ENCODE results near the gene RAI1.

RAI1 gene

DNA sequence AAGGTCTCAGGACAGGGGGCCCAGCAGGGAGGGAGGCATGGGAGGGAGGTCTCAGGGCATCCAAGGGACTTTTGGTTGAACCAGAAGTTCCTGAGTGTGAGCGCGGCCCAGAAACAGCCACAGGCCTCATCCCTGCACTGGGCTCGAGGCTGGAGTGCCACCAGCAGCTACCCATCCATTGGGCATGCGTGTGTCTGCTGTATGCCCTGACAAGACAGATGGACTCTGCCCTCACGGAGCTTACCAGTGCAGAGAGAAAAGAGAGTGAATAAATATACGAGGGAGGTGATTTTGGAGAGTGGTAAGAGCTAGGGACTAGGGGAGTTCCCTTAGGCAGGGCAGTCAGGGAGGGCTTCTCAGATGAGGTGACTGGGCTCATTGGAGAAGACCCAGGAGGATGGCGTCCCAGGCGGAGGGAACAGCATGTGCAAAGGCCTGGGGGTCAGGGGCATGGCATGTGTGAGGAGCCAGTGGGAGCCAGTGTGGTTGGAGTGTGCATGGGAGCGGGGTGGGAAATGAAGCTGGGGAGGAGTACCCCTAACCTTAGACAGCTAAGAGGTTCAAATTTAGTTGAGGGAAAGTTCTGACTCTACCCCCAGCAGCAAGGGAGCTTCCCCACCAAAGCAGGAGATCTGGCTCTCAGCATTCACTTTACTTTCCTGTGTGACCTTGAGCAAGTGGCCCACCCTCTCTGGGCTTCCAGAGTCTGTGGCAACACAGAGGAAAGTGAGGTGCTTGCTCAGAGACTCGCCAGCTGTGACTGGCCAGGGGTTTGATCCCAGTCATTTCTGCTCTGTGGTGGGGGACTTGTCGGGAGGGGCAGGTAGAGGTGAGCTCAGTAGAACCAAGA is 80.9 kb downstream of the RAI1 start:
- DNase-seq (ENCODE audit: insufficient read length, low spot score) (no peak), FAIRE-seq (no peak)

DNA sequence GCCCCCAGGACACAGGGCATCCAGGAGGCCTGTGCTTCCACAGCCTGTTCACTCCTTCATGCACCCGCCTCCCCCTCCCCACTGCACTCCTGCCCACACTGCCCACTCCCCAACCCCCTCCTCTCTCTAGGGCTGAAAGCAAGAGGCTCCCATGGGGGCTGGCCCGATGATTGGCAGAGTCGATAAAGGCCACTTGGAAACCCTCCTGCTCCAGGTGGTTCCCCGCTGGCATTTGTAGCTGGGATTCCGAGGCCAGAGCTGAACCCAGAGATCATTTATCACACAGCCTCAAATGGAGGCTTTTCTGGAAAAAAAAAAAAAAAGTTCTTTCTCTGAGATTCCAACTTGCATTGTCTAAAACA is 81.5 kb downstream of the RAI1 start:
- no peak for DNase-seq (ENCODE audit: insufficient read length, low spot score)
- FAIRE-seq, result no peak

DNA sequence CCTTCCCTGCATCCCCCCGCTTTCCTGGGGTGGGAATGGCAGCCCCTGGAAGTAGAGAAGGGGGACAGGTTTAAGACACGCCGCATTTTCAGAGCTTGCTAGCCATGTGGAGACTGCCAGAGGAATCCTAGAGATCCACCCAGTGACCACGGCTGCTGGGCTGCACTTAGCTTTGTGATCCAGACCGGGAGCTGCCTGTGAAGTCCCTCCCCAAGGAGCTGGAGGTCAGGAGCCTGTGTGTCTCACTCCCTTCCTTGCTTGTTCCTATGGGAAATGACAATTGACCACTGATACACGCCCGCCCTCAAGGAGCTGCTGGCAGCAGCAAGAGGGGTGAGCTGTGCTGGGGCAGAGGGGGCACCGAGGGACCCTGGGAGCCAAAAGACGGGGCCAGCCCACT is 81.9 kb downstream of the RAI1 start:
- FAIRE-seq (no peak), DNase-seq (ENCODE audit: insufficient read length, low spot score) (no peak)

DNA sequence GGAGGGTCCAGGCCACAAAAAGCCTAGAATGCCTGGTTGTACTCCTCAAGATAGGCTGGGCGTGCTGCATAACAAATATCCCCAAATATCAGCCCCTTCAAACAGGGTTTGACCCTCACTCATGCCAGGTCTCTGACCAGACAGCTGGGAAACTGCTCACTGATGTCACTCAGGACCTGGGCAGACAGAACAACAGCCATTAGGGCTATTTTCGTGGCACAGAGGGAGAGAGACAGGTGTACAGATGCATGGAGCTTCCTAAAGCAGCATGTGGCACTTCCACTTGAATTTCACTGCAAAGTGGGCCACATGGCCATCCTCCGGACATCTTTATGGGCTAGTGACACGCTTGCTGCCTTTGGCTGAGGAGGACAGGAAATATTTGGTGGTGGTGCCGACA is 82.5 kb downstream of the RAI1 start:
- no peak for FAIRE-seq
- DNase-seq (ENCODE audit: insufficient read length, low spot score), result no peak

DNA sequence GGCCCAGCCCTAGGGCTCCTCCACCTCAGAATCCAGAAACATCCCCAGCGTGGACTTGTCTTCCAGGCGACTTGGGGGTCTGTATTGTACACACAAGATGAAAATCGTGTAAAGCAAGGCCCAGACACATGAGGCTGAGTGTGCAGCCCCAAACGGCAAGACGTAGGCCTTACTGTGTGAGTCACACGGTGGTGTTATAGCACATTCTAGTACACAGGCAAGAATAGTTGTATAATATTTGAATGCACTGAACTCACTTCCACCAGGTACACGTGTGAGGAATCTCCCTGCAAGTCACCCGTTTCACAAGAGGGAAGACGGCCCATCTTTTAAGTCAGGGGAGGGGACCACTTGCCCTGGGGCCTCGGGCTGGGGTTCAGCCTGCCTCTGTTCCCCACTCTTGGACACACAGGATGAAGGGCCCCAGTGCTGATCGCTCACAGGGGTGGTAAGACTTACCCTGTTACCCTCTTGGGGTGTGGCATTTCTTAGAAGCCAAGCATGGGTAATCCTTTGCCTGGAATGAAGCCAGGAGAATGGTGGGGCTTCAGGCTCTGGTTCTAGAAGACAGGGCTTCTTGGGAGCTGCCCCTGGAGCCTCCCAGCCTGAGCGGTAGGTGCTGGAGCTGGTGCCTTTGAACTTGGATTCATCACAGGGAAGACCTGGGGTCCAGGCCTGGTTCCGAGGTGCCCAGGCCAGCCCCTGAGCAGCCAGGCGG is 84.3 kb downstream of the RAI1 start:
- FAIRE-seq (peak; percentile 77), DNase-seq (ENCODE audit: insufficient read length, low spot score) (no peak)

DNA sequence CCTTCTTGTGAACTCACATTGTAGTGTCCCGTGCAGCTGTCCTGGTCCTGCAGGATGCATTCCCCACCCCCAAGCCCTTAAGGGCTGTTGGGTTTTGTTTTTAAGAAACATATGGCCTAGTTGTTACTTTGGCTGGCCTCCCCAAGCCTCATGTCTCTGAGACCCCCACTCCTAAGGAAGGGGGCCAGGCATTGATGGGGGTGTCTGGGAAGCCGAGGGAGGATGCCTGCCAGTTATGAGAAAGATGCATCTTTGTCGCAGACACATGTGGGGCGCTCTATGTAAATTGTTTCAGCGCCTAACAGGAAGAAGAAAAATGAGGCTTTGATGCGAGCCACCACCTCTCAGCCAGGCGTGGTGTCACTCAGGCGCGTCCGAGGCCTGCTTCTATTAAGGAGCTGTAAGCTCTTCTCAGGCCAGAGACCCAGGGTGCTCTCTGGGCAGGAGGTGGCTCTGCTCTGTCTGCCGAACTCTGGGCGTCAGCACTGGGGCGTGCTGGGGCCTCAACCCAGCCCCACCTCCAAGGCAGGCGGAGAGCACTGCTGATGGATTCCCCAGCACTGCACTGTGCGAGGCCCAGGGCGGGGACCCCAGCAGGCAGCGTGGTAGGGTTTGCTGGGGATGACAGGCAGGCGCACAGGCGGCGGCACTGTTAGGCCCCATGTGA is 85.0 kb downstream of the RAI1 start:
- DNase-seq (ENCODE audit: insufficient read length, low spot score), result peak; percentile 77
- peak; percentile 96 for FAIRE-seq

DNA sequence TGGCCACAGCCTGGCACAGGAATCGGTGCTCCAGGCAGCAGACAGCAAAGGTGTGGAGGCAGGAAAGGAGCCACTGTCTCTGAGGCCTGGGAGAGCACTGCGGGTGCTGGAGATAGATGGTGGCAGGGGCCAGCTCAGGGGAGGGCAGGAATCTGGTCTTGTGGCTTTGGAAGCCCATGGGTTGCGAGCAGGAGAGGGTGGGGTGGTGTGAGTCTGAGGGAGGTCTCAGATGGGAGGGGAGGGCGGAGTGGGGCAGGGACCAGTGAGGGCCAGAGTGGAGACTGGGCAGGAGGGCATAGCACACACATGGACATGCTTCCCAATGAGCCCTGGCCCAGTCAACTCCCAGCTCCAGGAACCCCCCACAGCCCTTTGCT is 85.5 kb downstream of the RAI1 start:
- FAIRE-seq, result no peak
- no peak for DNase-seq (ENCODE audit: insufficient read length, low spot score)

DNA sequence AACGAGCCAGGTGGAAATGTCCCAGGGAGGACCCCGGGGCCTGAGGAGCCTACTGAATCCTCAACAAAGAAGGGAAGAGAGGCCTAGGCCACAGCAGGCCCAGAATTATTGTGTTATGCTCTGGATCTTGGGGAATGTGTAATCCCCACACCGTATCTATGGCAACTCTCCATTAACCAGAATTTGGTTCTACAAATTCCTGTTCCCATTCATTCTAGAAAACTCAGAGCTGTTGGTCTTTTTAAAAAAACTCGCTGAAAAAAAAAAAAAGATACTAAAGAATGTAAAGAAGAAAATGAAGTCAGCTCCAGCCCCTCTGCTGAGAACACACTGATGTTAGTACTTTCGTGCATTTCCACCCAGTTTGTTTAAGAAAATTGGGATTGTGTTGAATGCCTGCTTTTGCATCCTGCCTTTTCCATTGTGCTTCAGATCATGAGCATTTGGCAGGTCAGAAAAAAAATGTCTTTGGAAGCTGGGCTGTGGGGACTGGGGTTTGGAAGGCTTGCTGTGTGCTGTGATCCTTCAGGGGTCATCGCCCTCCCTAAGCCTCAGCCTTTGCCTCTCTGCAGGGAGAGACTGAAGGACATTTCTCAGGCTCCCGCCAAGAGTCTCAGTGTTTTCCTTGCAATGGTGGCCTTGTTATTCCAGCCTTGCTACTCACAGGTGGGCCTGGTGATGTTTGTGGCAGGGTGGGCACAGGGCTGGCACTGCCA is 86.1 kb downstream of the RAI1 start:
- no peak for FAIRE-seq
- DNase-seq (ENCODE audit: insufficient read length, low spot score), result no peak

DNA sequence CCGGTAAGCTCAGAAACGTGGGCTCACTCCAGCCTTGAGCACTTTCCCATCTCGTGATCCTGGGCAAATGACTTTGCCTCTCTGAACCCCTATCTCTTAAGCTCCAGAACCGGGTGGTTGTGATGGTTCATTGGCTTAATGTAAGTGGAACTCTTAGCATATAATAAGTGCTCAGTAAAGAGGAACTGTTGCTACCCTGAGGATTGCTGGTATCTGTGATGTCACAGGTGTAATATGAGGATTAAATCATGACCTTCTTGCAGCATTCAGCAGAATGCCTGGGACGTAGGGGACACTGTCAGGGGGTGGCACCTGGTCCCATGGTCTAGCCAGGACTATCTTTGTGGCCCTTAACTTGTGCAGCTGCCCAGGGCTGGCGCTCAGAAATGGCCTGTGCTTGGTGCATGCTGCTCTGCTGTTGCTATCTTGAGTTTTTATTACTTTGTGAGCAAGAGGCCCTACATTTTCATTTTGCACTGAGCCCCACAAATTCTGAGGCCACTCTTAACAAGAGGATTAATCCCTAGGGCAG is 86.7 kb downstream of the RAI1 start:
- FAIRE-seq (no peak), DNase-seq (ENCODE audit: insufficient read length, low spot score) (no peak)

DNA sequence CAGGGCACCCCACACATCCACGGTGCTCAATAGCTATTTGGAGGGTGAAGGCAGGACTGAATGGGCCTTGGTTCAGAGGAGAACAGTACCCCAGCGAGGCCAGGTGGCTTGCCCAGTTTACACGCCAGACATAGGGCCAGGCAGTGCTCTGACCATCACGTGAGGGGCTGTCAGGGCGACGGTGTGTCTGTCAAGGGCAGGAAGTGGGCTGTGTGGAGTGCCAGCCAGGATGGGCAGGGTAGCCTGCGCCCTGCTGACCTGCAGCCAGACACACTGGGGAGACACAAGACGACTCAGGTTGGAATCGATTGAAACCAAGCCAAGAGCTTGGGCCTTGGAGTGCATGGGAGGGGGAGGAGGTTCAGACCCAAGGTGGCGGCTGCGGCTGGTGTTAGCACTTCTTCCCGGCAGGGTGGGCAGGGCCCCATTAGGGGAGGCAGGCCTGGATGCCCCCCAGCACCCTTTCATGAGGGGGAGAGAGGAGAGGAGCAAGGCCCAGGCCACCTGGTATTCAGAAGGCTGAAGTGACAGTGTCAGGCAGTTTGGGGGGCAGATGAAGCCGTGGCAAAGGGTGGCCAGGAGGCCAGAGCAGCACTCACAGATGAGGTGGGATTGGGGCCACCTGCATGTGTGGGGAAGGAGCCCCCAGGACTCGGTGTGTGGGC is 87.3 kb downstream of the RAI1 start:
- FAIRE-seq (no peak), DNase-seq (ENCODE audit: insufficient read length, low spot score) (no peak)

DNA sequence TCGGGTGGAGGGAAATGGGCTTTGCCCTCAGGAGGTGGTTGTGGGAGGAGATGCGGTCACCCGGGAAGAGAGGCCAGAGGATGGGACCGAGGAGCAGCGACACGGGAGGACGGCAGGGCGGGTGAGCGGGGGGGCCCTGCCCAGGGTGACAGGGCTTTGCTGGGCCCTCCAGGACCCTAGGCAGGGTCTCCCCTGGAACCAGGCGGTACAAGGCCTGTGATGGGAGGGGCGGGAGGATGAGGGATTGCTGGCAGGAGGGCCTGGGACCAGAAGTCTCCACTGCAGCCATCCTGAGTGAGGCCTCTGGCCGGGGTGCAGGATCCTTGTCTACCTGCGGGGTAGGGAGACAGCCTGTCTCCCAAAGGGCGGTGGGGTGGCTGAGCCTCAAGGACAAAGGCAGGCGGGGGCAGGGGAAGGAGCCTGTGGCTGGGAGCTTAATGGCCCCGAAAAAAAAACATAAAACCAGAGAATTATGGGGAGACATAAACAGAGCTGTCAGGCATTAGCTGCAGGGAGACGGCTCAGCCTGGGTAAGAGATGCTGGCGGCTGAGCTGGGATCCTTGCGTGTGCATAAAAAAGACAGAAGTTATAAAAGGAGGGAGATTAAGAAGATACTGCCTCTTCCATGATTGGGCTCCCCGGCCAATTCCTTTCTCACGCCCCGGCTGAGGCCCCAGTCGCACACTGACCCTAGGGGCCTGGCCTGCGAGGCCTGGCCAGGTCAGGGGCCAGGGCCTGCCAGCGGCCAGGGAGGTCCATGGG is 88.8 kb downstream of the RAI1 start:
- FAIRE-seq (no peak), DNase-seq (ENCODE audit: insufficient read length, low spot score) (no peak)

DNA sequence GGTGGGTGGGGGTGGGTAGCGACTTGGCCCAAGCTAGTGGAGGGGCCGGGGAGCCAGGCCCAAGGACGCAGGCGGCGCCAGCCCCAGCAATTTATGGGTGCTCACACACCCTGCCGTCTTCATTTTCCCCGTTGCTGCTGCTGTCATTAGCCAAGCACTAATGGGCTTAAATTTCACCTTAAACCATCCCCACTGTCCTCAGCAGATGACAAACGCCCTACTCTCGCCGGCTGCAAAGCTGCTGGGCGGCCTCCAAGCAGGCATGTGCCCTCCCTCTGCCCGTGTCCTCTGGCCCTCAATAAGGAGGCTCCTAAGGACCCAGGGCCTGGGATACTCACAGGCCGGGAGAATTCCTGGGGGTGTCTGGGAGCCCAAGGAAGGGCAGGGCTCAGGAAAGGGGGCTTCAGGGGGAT is 89.4 kb downstream of the RAI1 start:
- no peak for FAIRE-seq
- no peak for DNase-seq (ENCODE audit: insufficient read length, low spot score)

DNA sequence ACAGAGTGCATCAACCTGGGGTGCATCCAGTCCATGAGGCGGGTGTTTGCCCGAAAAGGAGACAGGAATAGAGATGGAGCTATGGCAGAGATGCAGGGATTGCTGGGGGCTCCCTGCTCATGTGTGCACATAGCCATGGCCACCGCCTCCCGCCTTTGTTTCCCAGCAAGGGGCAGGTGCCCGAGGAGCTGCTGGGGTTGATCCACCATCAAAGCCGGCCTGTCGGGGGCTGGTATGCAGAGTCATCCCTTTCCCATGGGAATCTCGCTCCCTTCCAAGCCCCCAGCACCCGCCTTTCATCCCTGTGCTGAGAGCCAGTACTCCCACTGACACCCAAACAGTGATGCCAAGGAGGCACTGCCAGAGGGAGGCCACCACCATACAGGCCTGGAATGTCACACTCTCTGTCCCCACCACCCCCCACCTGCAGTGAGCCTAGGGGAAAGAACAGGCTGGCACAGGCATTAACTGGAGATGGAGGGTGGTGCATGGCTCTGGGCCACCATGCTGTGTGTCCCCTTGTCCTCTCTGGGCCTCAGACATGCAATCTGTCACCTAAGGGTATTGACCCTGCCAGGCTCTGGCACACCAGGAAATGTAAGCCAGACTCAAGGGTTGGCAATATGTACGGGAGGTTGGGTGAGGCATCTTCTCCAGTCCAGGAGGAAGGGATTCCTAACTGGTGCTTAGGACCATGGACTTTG is 90.4 kb downstream of the RAI1 start:
- DNase-seq (ENCODE audit: insufficient read length, low spot score) (no peak), FAIRE-seq (no peak)

DNA sequence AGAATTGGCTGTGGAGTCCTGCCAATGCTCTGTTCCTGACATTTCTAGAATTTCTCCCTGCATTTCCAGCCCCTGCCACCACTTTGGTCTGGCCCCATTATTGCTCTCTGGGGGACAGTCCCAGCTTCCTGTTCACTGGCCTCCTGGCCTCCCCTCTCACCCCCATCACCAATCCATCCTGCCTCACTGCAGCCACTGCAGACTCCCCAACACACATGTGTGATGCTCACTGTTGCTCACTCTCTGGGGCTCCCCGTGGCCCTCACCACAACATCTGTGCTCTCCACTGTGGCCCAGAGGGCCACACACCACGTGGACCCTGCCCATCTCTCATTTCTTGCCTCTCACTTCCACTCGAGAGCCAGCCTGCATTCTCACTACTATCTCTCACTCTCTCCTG is 91.0 kb downstream of the RAI1 start:
- DNase-seq (ENCODE audit: insufficient read length, low spot score) (no peak), FAIRE-seq (no peak)

DNA sequence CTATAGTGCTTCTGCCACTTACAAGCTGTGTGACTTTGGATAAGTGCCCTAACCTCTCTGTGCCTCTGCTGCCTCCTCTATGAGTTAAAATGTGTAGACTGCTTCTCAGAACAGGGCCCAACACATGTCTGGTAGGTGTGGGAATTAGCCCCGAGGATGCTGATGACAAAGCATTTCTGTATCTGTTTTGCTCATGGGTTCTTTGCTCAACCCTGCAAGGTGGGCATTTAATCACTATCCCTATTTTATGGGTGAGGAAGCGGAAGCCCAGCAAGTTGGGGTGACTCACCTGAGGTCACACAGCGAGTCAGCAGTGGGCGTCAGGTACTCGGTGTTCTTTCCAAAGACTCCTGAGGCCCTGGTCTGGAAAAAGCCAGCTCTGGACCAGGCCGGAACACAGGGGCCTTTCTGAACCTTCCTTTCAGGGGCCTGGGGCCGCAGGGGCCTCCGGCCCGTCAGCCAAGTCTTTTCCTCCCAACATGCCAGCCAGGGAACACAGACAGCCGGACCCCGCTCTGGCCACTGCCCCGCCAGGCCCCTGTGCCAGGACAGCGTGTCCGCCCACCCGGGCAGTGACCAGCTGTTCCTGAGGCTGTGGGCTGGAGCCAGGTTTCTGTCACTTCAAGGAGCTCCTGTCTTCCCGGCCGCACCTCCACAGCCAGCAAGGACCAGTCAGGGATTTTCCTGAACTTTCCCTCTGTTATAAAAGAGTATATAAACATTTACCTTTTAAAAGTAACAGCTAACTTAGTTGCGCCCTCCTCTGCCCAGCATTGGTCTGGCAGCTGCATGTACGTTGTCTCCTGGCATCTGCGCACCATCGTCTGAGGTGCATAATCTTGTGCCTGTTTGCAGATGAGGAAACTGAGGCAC is 93.0 kb downstream of the RAI1 start:
- FAIRE-seq, result no peak

DNA sequence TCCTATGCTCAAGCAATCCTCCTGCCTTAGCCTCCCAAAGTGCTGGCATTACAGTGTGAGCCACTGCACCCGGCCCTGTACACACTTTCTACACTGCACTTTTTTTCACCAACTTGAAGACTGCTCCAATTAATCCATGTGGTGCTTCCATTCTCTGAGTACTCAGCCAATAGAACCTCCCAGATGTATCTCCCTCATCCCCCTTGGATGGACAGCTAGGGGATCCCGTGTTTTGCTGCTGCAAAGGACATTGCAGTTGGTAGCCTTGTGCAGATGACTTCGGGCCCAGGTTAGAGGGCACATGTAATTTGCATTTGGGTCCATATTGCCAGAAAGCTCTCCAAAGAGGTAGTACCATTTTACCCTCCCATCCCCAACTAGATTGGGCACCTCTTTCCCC is 95.6 kb downstream of the RAI1 start:
- DNase-seq (ENCODE audit: insufficient read length, low spot score) (no peak), FAIRE-seq (no peak)

More for the DNA sequence above, 93.0 kb downstream of the RAI1 start:
- DNase-seq (ENCODE audit: insufficient read length, low spot score), result no peak

DNA sequence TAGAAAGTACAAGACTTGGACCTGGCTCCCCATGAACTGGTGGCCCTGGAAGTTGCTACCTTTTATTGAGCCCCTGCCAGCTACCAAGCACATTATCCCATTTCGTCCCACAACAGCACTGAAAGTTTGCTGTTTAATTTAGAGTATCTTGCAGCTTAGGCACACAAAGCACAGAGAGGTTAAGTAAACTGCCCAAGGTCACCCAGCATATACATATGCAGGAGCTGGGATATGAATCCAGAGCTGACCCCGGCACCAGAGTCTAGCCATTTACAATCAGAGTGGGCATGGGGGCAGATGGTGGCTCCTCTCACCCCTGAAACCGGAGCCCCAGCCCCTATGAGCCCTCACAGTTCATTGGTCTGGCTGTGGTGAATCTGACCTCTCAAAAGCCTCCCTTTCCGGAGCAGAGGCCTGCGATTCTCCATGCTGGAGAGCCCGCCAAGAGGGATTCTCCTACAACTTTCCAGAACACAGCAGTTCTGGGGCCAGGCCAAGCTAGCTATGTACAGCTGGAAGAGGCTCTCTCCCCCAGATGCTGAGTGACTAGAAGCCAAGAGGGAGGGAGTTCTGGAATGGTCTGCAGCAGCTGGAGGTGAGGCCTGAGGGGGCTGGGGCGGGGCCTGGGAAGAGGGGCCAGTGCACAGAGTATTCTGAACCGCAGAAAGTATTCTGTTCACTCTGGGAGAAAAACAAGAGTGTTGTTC is 97.2 kb downstream of the RAI1 start:
- no peak for FAIRE-seq

More for the DNA sequence above, 97.2 kb downstream of the RAI1 start:
- no peak for DNase-seq (ENCODE audit: insufficient read length, low spot score)

All from GM19239 (cell line).